Activated CD8-positive, alpha-beta memory T cell treated with anti-CD3 and anti-CD28 coated beads, Interleukin-2, amount 50 U/mL, for 24 hours (primary cell): ENCODE results near the gene THAP12.
A peak's percentile ranks its signal among the peaks of the same experiment; 100 is the strongest.
"Not testable (repeated sequence)": the region's sequence is repeated elsewhere in the genome, so short reads cannot be mapped to it uniquely, and the experiment has no call there.

ENCODE experiments used
- DNase-seq: peaks from one replicate; pipeline ENCODE4 v3.0.0-alpha.2; 2020; ENCODE audit errors: extremely low read depth

Gene THAP12

DNA sequence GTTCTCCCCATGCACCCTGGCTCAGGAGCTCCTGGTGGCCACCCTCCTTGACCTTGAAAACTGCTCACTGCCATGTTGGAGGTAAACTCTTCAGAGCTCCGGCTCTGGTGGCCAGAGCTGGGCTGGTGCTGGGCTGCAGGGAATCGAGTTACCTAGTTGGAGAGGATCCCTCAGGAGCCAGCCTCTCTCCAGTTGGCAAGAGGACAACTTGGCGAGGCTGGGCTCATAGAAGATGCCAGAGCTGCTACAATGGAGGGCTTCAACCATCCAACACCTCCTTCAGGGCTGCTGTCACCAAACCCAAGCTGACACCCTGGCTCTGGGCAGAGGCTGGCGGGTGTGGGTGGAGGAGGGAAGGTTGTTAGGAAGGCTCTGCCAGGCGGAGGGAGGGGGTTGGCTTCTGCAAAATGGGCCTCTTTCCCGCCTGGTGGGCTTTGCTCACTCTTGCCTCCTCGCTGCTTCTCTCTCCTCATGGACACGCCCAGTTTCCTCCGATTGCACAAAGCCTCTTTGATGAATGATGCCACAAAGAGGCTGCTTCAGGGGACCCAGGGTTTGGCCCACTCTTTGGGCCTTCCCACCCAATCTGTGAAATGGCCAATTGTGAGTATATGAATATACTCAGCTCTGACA, 53.1 kb downstream of the THAP12 start:
- no peak for DNase-seq

DNA sequence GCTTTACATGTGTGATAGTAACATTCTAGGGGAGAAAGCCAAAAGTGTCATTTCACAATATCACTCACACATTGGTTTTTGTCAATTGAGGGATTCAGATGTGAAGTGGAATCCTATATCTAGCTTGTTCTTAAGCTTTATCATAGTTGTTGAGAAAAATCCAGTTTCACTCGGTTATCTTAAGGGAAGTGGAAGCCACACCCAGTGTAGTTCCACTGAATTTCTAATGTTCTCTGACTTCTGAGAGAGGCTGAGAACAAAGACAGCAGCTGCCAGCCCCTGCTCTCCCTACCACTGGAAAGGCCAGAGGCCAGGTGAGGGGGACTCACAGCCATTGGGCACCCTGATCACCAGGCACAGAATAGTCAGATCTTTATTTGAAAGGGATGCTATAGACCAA, 53.7 kb downstream of the THAP12 start:
- DNase-seq: no peak

DNA sequence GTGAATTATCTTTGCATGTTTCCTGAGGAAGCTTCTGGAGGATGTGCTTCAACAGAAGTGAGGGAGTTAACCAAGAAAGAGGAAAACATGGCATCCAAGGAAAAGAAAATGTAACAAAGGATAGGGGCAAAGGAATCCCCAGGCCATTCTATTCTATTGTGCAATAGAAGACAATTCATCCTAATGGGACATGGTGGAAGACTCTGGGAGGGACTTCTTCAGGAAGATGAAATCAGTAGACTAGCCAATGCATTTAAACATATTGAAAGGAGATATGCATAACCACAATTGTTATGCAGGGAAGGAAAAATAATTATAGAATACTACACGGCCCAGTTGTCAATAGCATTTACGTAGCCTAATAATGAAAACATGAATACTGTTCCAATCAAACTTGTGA, 55.7 kb downstream of the THAP12 start:
- no peak for DNase-seq

DNA sequence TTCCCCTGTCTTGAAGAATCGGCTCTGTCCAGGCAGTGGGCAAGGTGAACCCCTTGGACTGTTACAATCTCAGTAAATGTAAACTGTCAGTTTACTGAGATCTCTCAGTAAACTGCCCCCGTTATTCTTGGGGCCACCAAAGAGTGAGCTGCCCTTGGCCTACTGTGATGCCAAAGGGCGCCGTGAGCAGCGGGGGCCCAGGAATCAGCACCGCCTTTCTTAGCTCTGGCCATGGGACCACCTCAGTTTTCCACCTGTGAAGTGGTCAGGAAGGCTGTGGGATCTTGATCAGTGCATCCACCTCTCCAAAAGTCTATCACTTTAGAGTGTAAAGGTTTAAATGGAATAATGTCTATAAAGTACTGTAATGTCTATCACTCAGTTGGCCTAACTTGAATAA, 57.1 kb downstream of the THAP12 start:
- no peak for DNase-seq

DNA sequence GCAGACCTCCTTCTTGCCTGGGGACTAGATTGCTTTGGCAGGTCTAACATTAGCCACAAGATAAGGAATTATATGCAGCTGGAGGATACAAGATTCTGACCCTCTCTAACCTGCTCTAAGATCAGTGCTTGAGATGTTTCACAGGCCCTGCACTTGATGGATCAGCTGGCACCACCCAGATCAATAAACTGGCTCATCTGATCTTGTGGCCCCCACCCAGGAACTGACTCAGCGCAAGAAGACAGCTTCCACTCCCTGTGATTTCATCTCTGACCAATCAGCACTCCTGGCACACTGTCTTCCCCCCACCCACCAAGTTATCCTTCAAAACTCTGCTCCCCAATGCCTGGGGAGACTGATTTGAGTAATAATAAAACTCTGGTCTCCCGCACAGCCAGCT, 57.6 kb downstream of the THAP12 start:
- DNase-seq: not testable (repeated sequence)

DNA sequence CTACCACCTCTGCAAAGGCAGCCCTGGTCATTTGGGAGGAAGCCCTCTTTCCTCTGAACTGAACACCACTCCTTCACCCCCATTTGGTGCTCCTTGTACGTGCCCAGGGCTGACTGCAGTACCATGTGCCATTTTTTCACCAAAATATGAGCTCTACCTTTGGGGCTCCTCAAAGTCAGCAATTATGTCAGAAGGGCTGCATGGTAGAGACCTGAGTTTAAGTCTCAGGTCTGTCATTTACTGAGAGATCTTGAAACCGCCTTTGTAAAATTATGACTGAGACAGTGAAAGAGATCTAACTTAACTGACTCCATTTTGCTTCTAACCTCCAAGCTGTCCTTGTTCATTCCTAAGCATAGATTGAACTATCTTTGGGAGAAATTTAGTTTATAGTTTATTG, 58.0 kb downstream of the THAP12 start:
- DNase-seq: no peak

DNA sequence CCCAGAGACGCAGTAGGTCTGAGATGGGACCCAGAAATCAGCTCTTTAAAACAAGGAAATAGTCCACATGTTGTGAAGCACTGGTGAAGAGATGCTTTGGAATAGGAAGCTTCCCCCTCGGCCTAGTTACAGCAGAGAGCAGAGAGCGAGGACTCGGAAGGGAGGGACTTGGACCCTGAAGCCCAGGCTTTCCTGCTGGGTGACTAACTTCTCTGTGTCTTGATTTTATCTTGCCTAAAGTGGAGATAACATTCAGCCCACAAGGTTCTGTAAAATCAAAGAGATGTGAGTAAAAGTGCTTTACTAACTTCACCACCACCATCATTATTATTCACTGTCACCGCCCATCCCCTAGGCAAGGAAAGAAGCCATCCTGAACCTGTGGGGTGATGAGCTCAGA, 58.4 kb downstream of the THAP12 start:
- DNase-seq: no peak

DNA sequence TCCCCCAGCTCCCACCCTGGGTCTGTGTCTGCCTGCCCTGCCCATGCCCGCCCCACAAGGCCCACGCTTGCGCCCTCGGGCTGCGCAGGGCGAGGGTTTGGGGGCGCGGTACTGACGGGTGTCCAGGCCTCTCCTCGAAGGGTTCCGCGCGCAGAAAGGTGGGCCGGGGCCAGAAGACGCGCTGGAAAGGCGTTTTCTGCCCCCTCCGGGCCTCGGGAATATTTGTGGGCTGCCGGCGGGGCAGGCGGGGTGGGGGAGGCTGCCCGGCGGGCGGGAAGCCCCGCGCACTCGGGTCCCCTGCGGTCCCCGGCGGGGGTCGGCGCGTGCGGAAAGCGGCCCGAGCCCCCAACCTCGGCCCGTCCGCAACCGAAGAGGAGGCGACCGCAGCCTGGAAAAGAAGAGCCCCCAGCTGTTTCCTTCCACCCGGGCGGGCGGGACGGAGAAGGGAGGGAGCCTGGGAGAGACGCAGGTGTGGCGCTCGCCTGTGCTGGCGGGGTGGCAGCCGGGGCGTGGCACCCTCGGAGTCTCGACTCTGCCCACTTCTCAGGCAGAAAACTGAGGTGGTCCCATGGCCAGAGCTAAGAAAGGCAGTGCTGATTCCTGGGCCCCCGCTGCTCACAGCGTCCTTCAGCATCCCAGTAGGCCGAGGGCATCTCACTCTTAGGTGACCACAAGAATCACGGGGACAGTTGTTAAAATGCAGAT, 59.0 kb downstream of the THAP12 start:
- no peak for DNase-seq

DNA sequence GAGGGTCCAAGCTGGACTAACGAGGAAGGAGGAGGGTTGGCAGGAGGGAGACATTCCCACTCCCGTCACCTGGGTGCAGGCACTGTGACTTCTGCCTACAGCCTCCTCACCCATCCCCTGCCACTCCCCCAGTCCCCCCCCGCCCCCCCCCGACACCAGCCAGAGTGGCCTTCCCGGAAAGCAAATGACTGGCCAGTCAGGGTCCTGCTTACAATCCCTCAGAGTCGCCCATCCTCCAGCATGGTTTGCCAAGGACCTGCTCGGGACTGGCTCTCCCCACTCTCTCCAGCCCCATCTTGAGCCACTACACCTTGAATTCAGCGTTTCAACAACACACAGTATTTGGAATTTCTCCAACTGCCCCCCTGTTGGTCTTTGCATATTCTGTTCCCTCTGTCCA, 59.6 kb downstream of the THAP12 start:
- no peak for DNase-seq

DNA sequence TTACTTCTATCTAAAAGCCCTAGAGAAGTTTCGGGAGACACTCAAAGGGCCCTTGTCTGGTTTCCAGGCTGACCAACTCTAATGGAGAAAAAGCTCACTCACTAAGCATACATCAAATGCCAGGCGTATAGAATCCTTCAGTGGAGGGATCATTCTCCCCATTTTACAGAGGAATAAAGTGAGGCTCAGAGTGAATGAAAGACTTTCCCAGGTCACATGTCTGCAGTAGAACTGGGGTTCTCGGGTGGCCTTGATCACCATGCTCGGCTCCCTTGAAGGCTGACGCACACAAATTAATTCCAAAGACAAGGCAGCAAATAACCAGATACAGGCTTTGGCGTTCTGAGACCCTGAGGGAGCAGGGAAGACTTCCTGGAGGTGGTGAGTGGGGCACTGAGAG, 60.0 kb downstream of the THAP12 start:
- no peak for DNase-seq

DNA sequence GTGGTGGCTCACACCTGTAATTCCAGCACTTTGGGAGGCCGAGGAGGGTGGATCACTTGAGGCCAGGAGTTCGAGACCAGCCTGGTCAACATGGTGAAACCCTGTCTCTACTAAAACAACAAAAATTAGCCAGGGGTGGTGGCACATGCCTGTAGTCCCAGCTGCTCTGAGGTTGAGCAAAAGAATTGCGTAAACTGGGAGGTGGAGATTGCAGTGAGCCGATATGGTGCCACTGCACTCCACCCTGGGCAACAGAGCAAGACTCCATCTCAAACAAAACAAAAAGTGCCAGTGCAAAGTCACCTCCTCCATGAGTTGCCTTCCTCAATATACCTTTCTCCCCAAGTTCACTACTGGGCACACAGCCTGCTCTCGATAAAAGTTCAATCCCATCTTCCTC, 61.1 kb downstream of the THAP12 start:
- not testable (repeated sequence) for DNase-seq

DNA sequence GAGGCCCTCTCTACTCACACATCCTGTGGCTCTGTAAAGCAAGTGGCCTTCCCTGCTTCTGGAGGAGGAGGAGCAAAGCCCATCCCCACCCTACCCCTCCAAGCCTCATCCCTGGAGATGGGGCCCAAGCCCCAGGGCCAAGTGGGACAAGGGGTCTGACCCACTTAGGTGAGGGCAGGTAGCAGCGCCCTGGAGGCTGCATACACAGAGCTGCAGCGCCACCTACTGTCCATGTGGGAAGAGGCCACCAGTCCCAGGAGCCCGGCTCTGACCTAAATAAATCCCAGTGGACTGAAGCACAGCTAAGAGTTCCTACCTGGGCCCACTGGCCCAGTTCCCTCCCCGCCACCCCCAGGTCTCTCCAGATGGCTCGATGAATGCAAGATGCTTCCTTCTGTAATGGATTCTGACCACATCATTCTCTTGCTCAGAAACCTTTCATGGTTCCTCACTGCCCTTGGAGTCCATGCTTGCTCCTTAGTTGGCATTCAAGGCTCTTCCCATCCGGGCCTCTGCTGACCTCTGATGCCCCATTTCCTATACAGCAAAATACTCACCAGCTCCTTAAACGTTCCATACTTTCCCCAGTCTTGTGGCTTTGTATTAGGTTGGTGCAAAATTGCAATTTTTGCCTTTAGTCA, 62.1 kb downstream of the THAP12 start:
- DNase-seq: peak; percentile 64

DNA sequence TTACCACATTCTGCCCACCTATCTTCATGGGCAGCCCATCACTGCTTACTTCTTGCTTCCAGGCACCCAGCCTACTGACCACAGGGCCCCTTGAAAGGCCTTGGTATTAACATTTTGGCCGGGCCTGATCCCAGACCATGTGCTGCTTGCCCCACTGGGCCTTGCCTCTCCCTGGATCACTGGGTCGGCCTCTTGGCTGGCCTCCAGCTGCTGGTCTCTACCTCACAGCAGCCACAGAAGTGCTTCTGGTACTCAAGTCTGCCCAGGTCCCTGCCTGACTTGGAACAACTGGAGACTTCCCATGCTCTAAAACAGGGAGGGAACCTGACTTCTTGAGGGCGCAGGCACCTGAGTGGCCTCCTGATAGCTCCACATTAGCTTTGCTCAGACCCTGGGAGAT, 63.6 kb downstream of the THAP12 start:
- DNase-seq: no peak

DNA sequence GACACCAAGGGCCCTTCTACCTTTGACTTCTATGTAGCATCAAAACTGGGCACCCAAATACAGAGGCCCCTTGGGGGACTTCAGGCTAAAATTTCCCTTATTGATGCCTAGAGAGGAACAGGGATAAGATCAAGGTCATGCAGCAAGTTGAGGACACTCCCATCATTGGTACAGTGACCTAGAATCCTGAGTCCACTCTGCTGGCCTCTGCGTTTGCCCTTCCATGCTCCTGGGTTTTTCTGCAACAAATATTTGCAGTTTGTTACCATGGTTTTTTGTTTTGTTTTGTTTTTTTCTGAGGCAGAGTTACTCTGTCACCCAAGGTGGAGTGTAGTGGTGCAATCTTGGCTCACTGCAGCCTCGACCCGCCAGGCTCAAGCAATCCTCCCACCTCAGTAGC, 64.2 kb downstream of the THAP12 start:
- no peak for DNase-seq

DNA sequence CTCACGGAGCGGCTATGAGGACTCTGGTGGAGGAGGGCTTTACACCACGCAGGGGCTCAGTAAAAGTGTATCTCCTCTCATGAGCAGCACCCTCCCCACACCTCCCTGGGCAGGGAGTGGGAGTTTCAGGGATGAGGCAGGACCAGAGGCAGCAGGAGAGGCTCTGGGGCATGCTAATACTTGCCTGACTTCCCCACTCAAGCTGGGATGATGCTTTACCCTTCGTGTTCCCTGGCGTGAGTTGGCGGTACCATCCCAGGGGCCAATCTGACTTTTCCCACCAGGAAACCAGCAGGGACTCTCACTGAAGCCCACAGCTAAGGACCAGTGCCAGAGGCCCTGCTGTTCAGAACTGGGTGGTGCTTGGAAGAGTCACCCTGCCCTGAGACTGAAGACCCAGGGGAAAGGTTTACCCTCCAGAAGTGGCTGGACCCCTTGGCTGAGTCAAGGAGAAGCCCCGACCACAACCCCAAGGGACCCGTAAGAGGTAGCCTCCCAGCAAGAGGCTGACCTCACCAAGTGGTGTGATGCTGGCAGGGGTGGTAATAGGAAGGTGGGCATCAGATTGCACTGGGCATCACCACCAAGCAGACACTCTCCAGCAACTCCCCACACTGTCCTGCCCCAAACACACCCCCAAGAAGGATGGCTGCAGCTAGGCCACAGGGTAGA, 65.6 kb downstream of the THAP12 start:
- DNase-seq: no peak

DNA sequence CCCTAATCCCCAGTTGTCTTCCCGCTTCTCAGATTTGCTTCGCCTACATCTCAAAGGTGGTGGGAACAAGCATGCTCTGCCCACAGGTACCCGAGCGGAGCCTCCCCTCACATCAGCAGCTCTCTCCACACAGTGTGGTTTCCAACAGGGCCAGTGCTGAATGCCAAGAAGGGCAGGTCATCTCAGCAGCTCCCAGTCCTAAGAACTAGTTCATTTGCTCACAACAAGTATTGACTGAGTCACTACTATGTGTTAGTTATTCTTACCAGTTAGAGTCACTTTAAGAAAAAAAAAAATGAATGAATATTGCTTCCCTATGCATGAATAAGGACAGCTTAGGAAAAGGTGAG, 66.2 kb downstream of the THAP12 start:
- no peak for DNase-seq

DNA sequence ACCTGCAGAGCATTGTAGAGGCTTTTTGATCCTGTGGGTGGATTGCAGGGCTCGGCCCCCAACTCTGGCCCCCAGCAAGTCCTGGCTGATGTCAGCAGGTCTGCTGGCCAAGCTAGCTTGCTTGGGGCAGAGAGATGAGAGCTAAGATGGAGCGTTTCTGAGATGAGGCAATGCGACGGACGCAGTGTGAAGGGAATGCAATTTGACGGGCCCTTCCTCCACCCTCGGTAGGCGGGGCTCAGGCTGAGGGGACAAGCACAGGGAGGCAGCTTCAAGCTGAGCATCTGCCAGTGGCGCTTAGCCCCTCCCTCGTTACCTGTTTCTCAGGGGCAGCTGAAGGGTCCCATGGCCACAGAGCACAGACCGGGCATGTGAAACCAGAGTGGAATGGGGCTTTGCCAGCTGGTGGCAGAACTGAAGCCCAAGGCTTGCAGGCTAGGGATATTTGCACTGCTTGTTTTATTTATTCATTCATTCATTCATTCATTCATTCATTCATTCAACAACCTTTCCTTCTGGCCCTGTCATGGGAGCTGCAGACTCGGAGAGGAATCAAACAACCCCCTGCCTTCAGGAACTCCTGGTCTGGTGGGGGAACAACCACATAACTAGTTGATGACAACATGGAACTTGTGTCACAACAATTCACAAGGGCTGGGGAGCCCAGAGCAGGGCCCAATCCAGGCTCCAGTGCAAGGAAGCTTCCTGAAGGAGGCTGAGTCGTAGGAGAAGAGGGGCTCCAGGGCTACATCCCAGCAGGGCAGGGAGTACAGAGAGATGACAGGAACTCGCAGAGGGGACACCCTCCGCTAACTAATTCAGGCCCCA, 66.8 kb downstream of the THAP12 start:
- DNase-seq: no peak

DNA sequence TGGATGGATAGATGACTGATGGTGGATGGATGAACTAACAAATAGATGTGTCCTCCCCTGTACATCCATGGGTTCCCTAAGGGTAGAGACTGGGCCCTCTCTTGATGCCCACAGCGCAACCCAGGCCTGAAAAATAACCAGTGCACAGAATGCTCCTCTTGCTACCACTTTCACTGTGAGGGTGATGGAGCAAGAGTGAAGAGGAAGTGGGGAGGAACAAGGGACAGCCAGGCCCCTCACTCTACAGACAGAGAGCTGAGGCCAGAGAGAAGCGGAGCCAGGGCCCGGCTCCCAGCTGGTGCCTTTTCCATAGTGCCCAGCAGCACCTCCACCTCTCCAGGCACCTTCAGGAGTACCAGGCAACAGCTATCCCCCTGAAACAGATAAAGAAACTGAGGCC, 67.7 kb downstream of the THAP12 start:
- no peak for DNase-seq

DNA sequence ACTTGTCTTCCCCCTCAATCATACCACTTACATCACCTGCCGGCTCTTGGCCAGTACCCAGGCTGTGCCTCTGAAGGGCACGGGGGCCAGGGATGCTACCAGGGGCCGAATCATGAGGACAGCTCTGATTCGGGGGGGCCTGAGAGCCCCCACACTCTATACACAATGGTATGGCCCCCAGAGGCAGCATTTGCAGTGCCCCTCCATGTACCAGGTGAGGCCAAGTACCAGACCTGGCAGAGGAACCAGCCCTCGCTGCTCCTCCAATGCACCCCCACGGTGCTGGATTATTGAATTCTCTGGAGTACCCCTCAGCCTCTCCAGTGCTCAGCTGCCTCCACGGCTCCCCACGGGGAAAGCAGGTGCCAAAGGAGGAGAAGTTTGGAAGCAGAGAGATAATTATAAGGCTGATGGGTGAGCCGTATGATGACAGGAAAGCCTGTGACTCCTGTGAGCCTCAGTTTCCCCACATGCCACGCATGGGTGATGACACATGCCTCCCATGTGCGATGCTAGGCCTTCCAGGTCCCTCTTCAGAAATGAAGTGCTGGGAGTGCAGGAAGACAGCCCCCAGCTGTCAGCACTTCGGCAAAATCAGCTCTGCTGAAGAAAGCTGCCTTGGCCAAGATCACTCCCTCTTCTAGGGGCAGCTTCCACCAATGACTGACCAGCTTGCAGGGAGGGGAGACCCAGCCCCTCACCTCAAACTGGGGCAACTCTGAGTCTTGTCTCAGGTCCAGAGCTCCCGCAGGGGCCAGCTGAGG, 69.9 kb downstream of the THAP12 start:
- DNase-seq: no peak

DNA sequence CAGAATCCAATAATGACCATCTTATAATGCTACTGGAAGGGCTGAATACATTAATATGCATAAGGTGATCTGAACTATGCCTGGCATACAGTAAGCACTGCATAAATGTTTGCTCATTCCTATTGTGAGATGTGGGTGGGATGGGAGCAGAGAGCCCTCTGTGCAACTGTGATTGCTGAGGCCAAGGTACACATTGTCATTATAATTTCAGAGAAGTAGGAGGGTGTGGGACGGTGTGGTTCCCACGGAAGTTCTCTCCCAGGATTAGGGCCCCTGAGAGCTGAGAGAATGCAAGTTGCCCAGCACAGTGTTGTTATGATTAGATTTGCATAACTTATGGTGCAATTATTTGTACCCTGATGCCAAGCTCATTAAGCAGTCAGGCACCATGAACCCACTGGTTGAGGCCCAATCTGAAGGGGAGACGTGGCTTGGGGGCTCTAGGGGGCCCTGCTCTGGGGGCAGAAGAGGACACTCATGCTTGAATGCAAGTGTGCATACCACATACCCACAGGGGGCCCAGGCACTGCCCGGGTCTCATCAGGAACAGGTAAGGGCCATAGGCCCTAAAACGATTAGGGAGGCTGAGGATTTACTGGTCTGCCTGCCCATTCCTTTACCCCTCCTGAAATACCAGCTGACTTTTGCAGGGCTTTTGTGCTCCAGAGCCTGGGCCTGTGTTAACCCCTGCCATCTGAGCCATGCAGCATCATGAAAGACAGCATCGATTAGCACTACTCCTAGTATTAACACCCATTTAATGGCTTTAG, 72.8 kb downstream of the THAP12 start:
- no peak for DNase-seq

DNA sequence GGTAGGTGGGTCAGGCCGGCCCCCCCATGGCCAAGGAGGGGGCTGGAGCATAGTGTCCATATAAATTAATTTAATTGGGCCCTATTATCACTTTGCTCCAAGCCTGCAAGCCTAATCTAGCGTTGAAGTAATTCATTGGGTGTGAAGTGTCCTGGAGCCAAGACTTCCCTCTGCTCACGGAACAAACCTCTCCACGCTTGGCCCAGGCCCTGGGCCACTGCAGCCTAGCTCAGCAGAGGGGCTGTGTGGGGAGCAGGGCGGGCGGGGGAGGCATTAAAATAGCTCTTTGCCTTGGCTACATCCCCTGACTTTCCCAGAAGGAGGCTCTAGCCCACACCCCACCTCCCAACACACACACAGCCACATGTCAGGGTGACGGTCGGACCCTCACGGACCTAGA, 73.5 kb downstream of the THAP12 start:
- DNase-seq: no peak
